ENCODE results near the gene SH3GL1.

DNA sequence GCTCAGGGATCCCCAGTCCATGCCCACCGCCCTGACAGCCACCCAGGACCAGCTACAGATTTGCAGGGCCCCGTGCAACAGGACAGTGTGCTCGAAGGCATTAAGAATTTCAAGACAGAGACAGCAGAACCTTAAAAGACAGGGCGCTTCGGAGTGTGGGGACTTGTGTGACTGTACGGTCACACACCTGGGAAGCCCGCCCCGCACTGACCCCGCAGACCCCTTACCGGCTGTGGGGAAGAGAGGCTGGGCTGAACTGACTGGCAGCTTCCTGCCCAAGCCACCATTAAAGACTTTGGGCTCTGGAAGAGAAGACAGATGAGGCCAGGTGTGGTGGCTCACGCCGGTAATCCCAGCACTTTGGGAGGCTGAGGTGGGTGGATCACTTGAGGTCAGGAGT, 76.1 kb downstream of the SH3GL1 start:
- TF ChIP-seq, protein P1, sequence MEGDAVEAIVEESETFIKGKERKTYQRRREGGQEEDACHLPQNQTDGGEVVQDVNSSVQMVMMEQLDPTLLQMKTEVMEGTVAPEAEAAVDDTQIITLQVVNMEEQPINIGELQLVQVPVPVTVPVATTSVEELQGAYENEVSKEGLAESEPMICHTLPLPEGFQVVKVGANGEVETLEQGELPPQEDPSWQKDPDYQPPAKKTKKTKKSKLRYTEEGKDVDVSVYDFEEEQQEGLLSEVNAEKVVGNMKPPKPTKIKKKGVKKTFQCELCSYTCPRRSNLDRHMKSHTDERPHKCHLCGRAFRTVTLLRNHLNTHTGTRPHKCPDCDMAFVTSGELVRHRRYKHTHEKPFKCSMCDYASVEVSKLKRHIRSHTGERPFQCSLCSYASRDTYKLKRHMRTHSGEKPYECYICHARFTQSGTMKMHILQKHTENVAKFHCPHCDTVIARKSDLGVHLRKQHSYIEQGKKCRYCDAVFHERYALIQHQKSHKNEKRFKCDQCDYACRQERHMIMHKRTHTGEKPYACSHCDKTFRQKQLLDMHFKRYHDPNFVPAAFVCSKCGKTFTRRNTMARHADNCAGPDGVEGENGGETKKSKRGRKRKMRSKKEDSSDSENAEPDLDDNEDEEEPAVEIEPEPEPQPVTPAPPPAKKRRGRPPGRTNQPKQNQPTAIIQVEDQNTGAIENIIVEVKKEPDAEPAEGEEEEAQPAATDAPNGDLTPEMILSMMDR (IDR thresholded peaks at IDR 0.05), result no peak
- TF ChIP-seq POLR2AphosphoS5 (IDR thresholded peaks at IDR 0.05) (no peak), POLR2A (IDR thresholded peaks at IDR 0.05) (no peak)

Measured in gastroesophageal sphincter (tissue), 3 donors.